Right renal cortex interstitium (tissue), 3 donors: Measurements from ENCODE around the gene HEATR5A. TPM values are rescaled to one million over a fixed set of nuclear protein-coding genes. Genes with fewer than 3 reads are reported as not detected.
"Not testable (repeated sequence)": the region's sequence is repeated elsewhere in the genome, so short reads cannot be mapped to it uniquely, and the experiment has no call there.

Source experiments
- DNase-seq, 3 donors: peaks; one replicate each; pipeline ENCODE4 v3.0.0-alpha.2; 2013; ENCODE audit warnings: low read depth in 3 of 3, low spot score in 2 of 3
- polyA plus RNA-seq, 3 donors: library from polyadenylated mRNA; unstranded; fragments of 120-200 nt; gene quantifications; one replicate each; pipeline ENCODE4 v1.2.1, GENCODE V29; 2013; ENCODE audit not compliant: insufficient read length in 3 of 3

The HEATR5A gene
- polyA plus RNA-seq, 3 donors: 18.5 to 19.0 (median 19.0) TPM

DNA sequence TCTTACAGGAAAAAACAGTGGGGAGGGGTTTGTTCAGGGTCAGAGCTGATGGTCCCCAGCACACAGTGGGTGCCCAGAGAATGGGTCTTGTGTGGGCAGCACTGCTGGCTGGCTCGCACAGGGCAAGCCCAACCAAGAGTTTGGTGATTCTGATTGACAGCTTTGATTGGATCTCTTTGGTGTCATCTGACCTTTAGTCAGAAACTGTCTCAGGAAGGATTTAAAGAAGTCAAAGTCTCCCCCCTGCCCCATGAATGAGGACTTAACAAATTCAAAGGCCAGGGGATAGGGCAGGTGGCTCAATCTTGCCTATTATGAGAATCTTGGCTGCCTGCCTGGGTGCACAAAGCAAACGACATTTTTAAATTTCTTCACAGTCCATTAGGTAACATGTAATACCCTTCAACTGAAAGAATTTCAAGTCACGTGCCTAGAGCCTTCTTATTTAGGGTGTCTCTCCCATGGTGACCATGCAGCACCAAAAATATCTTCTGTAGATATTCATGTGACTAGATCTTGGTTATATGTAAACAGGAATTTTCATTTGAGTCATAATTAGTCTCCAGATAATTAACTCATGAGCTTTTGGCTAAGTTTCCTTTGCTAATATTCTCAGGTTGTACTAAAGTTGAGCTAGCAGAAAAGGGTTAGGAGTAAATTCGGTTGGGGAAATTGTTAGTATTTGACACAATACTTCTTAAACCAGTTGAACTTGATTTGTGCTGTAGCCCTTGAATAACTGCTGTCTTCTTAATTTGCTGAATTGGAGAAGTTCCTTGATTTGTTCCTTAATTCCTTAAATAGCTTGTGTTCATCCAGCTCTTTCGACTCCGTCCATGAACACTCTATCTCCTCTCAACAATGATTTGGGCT lies 158.3 kb downstream of the HEATR5A start:
- peak in 2 of 3 donors; percentile 8 to 23 for DNase-seq

DNA sequence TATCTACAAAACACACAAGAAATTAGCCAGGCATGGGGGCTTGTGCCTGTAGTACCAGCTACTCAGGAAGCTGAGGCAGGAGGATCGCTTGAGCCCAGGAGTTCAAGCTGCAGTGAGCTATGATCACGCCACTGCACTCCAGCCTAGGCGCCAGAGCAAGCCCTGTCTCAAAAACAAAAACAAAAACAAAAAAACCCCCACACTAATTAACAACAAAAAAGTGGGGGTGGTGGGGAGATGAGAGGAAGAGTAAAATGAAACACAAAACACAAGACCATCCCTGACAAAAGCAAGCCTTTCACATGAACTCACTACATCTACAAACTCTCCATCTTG lies 158.9 kb downstream of the HEATR5A start:
- no peak for DNase-seq

GRCh38 chr14:31259040-31259435 lies 161.3 kb downstream of the HEATR5A start:
- not testable (repeated sequence) for DNase-seq

DNA sequence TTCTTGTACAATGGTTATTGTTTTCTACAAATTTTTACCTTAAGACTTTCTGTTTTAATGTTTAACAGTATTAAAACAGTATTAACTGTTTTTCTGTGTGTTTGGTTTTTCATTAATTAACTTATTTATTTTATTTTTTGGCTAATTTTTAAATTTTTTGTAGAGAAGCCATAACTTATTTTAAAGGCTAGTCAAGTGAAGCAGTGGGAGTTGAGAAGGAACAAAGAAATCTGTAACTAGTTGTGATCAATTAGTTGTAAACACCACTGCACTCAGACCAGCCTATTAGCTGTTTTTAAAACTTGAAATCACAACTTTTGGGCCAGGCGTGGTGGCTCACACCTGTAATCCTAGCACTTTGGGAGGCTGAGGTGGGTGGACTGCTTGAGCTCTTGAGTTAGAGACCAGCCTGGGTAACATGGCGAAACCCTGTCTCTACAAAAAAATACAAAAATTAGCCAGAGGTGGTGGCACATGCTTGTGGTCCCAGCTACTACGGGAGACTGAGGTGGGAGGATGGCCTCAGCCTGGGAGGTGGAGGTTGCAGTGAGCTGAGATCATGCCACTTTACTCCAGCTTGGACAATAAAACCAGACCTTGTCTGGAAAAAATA lies 161.8 kb downstream of the HEATR5A start:
- DNase-seq: no peak

- not testable (repeated sequence) for DNase-seq
Observed at GRCh38 chr14:31257554-31258426, 162.6 kb downstream of the HEATR5A start.

DNA sequence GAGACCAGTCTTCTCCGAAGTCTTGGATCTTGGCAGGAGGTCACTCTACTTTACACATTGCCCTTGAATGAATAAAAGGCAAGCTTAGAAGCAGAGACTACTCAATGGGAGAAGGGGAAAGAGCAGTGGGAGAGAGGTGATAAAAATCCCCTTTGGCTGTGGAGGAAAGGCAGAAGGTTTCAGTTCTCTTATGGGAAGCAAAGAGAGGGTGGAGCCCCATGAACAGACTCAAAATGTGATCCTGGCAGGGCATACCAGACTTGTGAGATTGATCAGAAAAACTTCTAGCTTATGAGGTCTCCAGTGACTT lies 163.2 kb downstream of the HEATR5A start:
- DNase-seq: no peak

GRCh38 chr14:31256534-31257243 lies 163.7 kb downstream of the HEATR5A start:
- no peak for DNase-seq

DNA sequence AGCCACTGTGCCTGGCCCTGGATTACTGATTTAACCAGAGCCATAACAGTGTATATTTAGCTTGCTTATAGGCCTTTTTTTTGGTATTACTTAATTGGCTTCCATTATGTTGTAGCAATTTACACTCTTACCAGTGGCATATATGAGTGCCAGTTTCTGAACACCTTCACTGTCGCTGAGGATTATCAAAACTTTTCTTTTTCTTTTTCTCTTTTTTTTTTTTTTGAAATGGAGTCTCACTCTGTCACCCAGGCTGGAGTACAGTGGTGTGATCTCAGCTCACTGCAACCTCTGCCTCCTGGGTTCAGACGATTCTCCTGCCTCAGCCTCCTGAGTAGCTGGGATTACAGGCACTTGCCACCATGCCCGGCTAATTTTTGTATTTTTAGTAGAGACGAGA lies 164.4 kb downstream of the HEATR5A start:
- DNase-seq: not testable (repeated sequence)

- no peak for DNase-seq
Observed at GRCh38 chr14:31255286-31255685, 165.1 kb downstream of the HEATR5A start.

- DNase-seq: no peak
Observed at GRCh38 chr14:31253746-31254471, 166.4 kb downstream of the HEATR5A start.

DNA sequence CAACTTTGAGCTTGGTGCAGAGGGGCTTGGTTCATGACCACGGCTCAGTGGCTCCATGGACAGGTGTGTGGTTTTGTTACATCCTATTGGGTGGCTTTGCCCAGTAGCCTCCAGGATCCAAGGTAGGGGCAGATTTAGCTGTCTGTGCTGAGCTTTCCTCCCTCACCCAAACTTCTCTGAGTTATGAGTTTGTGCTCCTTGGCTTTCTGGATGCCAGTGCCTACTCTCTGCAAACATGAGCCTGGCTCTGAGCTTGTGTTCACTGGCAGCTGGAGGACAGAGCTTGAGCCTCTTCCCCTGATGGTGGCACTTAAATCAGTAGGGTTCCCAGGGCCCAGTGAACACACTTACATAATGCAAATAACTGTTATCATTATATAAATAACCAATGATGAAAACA lies 167.5 kb downstream of the HEATR5A start:
- DNase-seq: no peak

GRCh38 chr14:31251028-31251958 lies 169.1 kb downstream of the HEATR5A start:
- DNase-seq: no peak

DNA sequence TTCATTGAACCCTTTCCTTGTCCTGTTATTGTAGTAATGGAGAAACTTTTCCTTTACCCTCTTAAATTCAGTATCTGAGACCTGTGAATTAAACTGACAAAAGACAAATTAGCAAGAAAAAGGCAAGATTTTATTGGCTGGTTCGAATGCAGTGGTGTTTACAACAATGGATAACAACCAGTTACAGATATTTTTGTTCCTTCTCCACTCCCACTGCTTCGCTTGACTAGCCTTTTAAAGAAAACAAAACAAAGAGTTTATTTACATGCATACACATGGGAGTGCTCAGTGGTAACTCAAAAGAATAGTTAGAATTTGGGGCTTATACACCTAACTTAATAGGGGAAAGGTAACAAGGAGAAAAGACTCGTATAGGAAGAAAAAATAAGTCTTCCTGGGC lies 175.7 kb downstream of the HEATR5A start:
- no peak for DNase-seq

DNA sequence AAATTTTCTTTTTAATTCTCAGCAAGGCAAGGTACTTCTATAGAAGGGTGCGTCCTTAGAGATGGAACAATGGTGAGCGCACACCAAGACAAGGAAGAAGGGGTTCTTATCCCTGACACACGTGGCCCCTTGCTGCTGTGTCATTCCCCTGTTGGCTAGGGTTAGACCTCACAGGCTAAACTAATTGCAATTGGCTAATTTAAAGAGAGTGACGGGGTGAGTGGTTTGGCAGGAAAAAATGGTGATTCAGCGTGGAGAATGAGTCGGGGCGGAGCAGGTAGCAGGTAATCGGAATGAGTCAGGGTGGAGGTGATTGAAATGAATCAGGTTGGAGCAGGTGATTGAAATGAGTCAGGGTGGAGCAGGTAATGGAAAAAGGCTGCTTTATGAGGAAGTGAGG lies 176.5 kb downstream of the HEATR5A start:
- no peak for DNase-seq

DNA sequence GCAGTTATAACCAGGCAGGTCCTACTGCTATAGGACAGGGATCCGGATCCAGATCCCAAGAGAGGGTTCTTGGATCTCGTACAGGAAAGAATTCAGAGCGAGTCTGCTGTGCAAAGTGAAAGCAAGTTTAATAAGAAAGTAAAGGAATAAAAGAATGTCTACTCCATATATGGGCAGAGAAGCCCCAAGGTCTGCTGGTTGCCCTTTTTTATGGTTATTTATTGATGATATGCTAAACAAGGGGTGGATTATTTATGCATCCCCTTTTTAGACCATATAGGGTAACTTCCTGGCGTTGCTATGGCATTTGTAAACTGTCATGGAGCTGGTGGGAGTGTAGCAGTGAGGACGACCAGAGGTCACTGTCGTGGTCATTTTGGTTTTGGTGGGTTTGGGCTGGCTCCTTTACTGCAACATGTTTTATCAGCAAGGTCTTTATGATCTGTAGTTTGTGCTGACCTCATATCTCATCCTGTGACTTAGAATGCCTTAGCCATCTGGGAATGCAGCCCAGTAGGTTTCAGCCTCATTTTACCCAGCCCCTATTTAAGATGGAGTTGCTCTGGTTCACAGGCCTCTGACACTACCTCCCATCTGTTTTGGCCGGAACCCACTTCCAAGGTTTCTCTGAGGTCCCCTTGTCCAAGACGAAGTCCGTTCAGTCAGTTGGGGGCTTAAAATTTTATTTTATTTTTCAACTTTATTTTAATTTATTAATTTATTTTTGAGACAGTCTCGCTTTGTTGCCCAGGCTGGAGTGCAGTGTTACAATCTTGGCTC lies 178.0 kb downstream of the HEATR5A start:
- not testable (repeated sequence) for DNase-seq
